ENCODE measurements around the gene TPM3. TPM values are rescaled to one million over a fixed set of nuclear protein-coding genes. Genes with fewer than 3 reads are reported as not detected.
A peak's percentile ranks its signal among the peaks of the same experiment; 100 is the strongest.

Gene TPM3
- total and polyA plus RNA-seq, 12 donors = 75.2 to 345 (median 114) TPM

DNA sequence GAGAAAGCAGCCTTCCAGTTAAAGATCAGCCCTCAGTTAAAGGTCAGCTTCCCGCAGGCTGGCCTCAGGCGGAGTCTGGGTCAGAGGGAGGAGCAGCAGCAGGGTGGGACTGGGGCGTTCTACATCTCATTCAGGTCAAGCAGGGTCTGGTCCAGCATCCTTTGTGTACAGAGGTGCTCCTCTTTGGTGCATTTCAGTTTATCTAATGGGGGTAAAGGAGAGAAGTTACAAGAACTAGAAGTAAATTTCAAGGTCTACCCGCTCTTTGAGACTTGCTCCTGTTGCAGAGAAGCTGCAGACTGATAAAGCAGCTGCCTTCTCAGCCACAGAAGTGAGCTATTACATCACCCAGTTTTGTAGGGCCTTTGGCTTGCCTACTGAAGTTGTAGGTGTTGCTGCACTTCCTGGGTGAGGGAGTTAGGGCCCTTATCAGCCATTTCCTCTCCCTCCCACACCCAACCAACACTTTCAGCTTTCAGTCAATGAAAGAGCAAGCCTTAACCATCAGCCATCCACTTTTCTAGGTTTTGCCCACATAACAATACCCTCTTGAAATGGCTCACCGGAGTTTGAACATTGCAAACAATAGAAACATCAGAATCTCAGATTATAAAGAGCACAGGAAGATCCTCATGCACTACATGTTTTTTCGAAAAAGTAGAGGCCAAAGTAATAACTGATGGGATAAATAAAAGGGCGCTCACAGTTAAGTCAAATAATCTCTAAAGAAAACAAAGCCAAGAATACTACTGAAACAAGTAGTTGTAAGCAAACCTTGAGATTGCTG lies 34.2 kb downstream of the TPM3 start:
- 72 to 74% methylated on average over 7 of the region's 7 CpGs for WGBS, 2 donors
- ATAC-seq (peak in 2 of 8 donors; percentile 48 to 59), DNase-seq (peak in 1 of 2 donors; percentile 7)
- H3K27ac ChIP-seq = peak overlapping the region in 4 of 10 donors; percentile 17 to 81 (median 56)
- TF ChIP-seq, protein P1, sequence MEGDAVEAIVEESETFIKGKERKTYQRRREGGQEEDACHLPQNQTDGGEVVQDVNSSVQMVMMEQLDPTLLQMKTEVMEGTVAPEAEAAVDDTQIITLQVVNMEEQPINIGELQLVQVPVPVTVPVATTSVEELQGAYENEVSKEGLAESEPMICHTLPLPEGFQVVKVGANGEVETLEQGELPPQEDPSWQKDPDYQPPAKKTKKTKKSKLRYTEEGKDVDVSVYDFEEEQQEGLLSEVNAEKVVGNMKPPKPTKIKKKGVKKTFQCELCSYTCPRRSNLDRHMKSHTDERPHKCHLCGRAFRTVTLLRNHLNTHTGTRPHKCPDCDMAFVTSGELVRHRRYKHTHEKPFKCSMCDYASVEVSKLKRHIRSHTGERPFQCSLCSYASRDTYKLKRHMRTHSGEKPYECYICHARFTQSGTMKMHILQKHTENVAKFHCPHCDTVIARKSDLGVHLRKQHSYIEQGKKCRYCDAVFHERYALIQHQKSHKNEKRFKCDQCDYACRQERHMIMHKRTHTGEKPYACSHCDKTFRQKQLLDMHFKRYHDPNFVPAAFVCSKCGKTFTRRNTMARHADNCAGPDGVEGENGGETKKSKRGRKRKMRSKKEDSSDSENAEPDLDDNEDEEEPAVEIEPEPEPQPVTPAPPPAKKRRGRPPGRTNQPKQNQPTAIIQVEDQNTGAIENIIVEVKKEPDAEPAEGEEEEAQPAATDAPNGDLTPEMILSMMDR (IDR thresholded peaks at IDR 0.05) = no peak
- no peak overlapping the region for H3K4me3 ChIP-seq
- H3K36me3 ChIP-seq = peaks cover 0 to 82% (median 27%) of the 10 kb centered on the region in 9 donors
- H3K9me3 ChIP-seq = peaks cover 0 to 9% (median 0%) of the 10 kb centered on the region in 11 donors
- H3K27me3 ChIP-seq = no peaks in the 10 kb centered on the region
- H3K4me1 ChIP-seq = peaks cover 0 to 72% (median 22%) of the 10 kb centered on the region in 9 donors
- intact Hi-C loops (cut with DNase I) = no loop called here

GRCh38 chr1:154155251-154155650 lies 36.6 kb downstream of the TPM3 start:
- intact Hi-C loops (cut with DNase I) = no loop called here
- DNase-seq (peak in 1 of 2 donors; percentile 53), ATAC-seq (peak; percentile 49 to 85 (median 64))
- WGBS, 2 donors = 33 to 34% methylated on average over 9 of the region's 9 CpGs
- peaks cover 0 to 9% (median 0%) of the 10 kb centered on the region in 11 donors for H3K9me3 ChIP-seq
- peak overlapping the region in 3 of 10 donors; percentile 4 to 58 (median 6) for H3K4me3 ChIP-seq
- peaks cover 0 to 58% (median 22%) of the 10 kb centered on the region in 9 donors for H3K36me3 ChIP-seq
- H3K4me1 ChIP-seq = peaks cover 0 to 79% (median 25%) of the 10 kb centered on the region in 9 donors
- H3K27ac ChIP-seq = peak overlapping the region in 7 of 10 donors; percentile 35 to 89 (median 76)
- H3K27me3 ChIP-seq = no peaks in the 10 kb centered on the region
- TF ChIP-seq, protein P1 (IDR thresholded peaks at IDR 0.05) = no peak

DNA sequence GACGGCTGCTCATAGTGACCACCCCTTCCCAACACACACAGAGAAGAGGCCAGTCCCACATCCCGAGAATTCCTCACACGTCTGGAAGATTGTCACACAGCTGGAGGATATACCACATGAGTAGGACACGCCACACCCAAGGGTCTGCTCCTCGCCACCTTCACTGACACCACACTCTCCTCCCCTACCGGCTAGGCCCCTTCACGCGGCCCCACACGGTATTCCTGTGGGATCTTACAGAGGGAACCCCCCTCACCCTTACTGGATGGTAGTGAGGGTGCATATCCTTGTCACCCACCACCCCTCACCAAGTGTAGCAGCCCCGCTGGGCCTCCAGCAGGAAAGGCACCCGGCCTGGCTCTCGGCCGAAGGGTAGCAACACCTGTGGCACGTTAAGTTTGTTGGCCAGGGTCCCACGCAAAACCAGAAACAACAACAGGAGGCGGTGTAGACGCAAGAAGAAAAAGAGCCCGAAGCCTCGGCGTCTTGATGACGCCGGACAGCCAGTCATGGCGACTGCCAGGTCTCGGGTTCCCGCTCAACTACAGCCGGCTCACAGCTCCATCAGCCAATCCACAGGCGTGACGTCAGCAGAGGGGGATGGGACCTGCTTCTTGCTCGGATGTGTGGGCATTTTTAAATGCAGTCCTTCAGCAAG lies 37.2 kb downstream of the TPM3 start, which contains the start of gene NUP210L:
NUP210L (minus strand) TSS at position 540 of the 658 bp plus-strand sequence.
- H3K27ac ChIP-seq = peak within 1 kb of the TSS in 7 of 10 donors; percentile 35 to 89 (median 76)
- H3K9me3 ChIP-seq = peaks cover 0 to 4% (median 0%) of the 10 kb centered on the region in 11 donors
- intact Hi-C loops (cut with DNase I) = no loop called here
- TF ChIP-seq, protein P1 (IDR thresholded peaks at IDR 0.05) = no peak
- ATAC-seq (peak; percentile 51 to 95 (median 72)), DNase-seq (peak; percentile 63 to 74)
- peaks cover 0 to 73% (median 25%) of the 10 kb centered on the region in 9 donors for H3K4me1 ChIP-seq
- 72 to 77% methylated on average over 29 of the region's 29 CpGs for WGBS, 2 donors
- H3K36me3 ChIP-seq = peaks cover 0 to 52% (median 19%) of the 10 kb centered on the region in 9 donors
- H3K27me3 ChIP-seq = no peaks in the 10 kb centered on the region
- peak within 1 kb of the TSS in 3 of 10 donors; percentile 4 to 58 (median 6) for H3K4me3 ChIP-seq

GRCh38 chr1:154154053-154154452 lies 37.8 kb downstream of the TPM3 start:
- H3K36me3 ChIP-seq = peaks cover 0 to 46% (median 18%) of the 10 kb centered on the region in 9 donors
- H3K4me1 ChIP-seq = peaks cover 0 to 72% (median 25%) of the 10 kb centered on the region in 9 donors
- peak overlapping the region in 5 of 10 donors; percentile 67 to 89 (median 80) for H3K27ac ChIP-seq
- TF ChIP-seq, protein P1 (IDR thresholded peaks at IDR 0.05) = no peak
- intact Hi-C loops (cut with DNase I) = no loop called here
- H3K27me3 ChIP-seq = no peaks in the 10 kb centered on the region
- H3K4me3 ChIP-seq = peak overlapping the region in 1 of 10 donors; percentile 58
- no peaks in the 10 kb centered on the region for H3K9me3 ChIP-seq
- ATAC-seq (no peak), DNase-seq (no peak)
- WGBS, 2 donors = 96 to 98% methylated on average over 6 of the region's 6 CpGs

Measured in heart right ventricle (tissue), 16 donors.